ENCODE measurements around the gene ABCC5.
"Not testable (repeated sequence)": the region's sequence is repeated elsewhere in the genome, so short reads cannot be mapped to it uniquely, and the experiment has no call there.

Gene ABCC5

DNA sequence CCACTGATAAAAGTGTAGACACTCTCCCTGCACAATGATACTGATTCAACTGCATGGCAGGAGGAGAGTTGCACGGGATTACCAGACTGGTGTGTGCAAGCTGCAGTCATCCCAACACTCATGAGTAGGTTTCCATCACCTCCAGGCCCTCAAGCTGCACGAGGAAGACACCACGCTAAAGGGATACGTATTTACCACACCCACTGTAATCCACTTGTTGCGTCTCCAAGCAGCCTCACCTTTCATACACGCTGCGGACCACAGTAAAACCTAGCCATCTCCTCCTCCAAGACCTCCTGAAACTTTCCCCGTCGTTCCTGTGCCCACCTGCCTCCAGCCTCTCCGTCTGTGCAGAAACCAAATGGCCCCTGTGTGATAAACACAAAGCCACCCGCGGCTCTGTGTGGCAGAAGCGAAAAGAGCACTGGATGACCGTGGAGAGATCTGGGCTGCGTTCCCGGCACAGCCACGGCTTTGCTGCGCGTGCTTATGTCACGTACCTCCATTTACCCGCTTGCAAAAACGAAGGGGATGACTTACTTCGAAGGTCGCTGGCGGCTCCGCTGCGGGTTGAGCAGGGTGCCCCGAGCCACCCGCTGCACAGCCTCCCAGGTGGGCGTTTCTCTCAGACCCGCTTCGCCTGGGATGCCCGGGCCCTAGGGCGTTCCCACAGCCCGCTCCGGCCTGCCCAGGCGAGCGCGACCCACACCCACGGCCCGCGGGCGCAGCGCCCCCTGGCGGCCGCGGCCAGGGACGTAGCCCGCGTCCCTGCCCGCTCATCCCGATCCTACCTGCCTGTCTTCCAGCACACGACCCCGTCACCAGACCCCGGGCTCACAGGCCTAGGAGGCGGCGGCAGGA, 643 bp downstream of the ABCC5 start:
- DNase-seq, result no peak

DNA sequence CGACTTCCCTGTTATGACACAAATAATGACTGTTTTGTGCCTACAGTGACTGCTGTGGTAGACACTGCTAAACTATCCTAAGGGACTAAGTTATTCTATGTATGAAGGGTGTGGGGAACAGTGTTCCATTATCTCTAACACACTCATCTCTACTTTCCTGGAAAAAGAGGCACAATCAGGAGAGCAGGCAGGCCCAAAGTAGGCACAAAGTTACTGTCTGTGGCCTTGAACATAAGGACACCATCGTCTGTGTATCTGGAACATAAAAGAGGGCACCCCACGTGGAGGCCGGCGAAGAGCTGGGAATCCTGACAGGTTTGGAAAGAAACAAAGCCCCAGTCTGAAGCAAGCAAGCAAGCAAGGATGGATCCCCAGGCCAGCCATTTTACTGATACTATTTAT, 1.5 kb downstream of the ABCC5 start:
- no peak for DNase-seq

GRCh38 chr3:184015381-184016019, 2.2 kb downstream of the ABCC5 start:
- peak; percentile 14 for DNase-seq

GRCh38 chr3:184011937-184012889, 5.5 kb downstream of the ABCC5 start:
- DNase-seq, result no peak

- no peak for DNase-seq
These were observed 6.3 kb downstream of the ABCC5 start for GRCh38 chr3:184011230-184011876.

- no peak for DNase-seq
These were observed 9.5 kb downstream of the ABCC5 start for GRCh38 chr3:184008161-184008560.

- not testable (repeated sequence) for DNase-seq
These were observed 10.4 kb downstream of the ABCC5 start for GRCh38 chr3:184007143-184007813.

GRCh38 chr3:184005941-184006507, 11.7 kb downstream of the ABCC5 start:
- DNase-seq, result peak; percentile 25

- DNase-seq, result no peak
These were observed 13.2 kb downstream of the ABCC5 start for GRCh38 chr3:184004476-184004875.

- no peak for DNase-seq
These were observed 14.3 kb downstream of the ABCC5 start for GRCh38 chr3:184003187-184003967.

- DNase-seq, result no peak
These were observed 15.2 kb downstream of the ABCC5 start for GRCh38 chr3:184002469-184002868.

DNA sequence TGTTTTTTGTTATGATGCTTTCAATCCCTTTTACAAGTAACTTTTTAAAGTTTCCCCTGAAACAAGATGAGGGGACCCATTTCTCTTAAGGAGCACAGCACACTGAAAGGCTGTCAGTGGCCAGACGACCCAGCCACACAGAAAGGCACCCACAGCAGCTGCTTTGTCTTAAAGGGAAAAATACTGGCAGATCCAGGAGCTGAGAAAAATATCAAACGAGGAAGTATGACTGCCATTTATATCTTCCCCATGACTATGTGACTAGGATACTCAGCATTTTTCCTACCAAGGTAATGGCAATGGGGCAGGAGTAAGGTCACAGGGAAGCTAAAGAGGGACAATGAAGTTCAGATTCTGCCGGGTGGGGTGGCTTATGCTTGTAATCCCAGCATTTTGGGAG, 15.9 kb downstream of the ABCC5 start:
- DNase-seq, result no peak

DNA sequence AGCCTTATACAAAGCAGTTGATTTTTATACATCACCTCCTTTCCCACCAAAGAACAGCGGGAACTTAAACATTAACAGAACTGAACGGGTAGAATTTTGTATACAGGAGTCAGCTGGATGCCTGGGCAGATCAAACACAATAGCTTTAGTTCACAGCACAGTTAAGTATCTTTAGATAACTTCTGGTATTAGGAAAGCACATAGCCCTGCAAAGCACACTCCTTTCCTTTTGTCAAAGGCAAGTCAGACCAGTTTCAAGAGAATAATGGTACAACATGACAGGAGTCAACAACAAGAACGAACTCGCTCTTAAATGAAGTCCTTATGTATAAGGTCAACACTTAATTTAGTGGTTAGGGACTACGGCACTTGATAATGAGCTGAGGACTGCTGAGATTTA, 26.3 kb downstream of the ABCC5 start:
- no peak for DNase-seq

DNA sequence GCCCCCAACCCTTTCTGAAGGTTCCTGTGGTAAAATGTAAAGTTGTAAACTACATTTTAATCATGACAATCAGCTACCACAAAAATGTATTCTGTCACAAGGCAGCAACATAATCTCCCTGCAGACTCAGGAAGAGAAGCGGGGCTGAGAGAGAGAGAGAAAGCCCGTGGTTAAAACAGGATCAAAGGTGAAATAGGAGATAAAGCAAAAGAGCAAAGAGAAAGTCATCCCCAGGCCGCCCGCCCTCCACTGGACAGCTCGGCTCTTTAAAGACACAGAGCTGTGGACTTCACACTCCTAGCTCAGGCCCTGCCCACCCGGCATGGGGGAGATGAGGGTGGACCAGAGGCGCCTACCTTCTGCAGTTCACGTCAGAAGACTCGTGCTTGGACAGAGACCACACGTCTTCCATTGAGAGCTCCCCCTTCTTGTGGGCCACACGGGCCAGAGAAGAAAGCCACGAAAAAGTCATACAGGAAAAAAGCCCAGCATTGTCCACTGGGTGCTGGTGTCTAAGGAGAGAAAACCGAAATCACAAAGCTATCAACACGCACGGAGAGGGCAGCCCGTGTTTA, 29.4 kb downstream of the ABCC5 start:
- DNase-seq, result no peak

- DNase-seq, result no peak
These were observed 30.6 kb downstream of the ABCC5 start for GRCh38 chr3:183987000-183987600.

DNA sequence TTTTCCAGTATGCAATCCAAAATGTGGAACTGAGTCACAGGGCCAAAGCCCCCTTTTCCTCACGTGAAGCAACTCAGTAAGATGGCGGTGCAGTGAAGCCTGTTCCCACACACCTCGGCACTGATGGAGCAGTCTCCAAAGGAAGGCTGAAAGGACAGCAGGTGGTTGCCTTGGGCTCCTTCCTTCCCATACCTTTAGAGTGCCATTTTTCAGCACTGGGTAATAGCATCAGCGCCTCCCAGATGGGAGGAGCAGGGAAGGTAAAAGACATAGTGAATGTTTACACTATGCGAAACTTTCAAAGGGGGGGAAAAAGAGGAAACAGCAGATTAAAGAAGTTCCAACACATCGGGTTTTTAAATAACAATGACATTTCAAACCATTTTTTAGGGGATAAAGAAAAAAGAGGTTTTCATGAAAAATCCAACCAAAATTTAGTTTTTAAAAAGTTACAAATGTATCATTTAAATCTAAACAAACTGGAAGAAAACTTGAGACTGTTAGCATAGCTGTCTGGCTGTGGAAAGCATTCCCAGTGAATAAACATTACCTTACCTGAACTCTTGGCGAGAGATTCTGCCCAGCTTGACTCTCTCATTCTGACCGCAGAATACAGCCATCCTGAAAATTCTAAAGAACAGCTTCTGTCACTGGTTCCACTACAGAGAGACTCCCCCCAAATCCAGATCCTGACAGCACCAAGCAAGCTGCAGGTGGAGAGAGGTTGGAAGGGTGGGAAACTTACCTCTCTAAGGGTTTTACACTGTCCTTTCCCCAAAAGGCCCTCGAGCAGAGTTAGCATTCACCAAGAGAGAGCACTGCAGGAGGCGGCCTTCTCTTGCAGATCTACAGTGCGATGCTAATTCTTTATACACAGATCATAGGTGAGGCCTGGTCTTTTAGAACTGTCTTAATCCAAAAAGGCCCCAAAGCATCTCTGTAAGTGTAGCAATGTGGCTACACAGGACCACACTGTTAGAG, 32.6 kb downstream of the ABCC5 start:
- no peak for DNase-seq

GRCh38 chr3:183984127-183984740, 33.5 kb downstream of the ABCC5 start:
- DNase-seq, result no peak
